Sciatic nerve (tissue), 2 donors: ENCODE results near the gene NFIX. TPM values are rescaled to one million over a fixed set of nuclear protein-coding genes. Genes with fewer than 3 reads are reported as not detected.

Experiments used
- ATAC-seq: fragments of 200-7000 bp; cut with Tn5 transposase; one replicate; pipeline ENCODE4 v1.9.1; 2020; ENCODE audit warnings: mild to moderate bottlenecking, moderate library complexity
- DNase-seq: peaks from one replicate; pipeline ENCODE4 v3.0.0-alpha.2; 2020; ENCODE audit warnings: low spot score
- intact Hi-C: fragments of 100-400 bp; cut with DNase I; formaldehyde crosslinking; loops from one replicate; pipeline ENCODE4 v1.14.2; 2022
- total RNA-seq: library from RNA; stranded (reverse); fragmentation: NEBNext Ultra II Directional; extraction: Animal tissue kit (Norgen Biotek cat#: 25700); gene quantifications from one replicate; pipeline ENCODE4 v1.2.1, GENCODE V29; 2021
- donor health status: DM: no; HTN: no; CAD: no.
- donor health status: DM: no; HTN: no; CAD: no.

NFIX gene
- total RNA-seq, 1 donor from 2014 or later: 131 TPM

DNA sequence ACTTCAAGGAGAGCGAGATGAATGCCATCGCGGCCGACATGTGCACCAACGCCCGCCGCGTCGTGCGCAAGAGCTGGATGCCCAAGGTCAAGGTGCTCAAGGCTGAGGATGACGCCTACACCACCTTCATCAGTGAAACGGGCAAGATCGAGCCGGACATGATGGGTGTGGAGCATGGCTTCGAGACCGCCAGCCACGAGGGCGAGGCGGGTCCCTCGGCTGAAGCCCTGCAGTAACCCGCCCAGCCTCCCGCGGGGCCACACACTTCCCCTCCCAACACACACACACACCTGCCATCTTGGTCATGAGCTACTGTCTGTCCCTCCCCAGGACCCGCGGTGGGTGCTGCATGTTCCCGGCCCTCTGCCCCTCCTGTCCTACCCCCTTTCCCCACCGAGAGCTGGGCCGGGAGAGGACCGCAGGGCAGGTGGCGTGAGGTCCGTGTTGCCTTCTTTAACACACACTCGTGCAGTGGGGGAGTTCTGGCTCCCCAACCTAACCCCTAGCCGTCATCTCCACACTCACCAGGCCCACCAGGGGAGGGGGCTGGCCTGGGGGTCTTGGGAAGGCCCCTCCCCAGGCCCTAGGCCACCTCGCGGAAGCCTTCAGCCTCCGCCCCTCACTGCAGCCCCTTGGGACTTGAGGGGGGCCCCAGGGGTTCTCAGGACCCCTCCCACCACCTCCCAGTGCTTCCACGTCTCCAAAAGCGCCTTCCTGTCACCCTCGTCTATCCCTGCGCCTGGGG lies 143.1 kb downstream of the NFIX start:
- intact Hi-C loops: no loop called here
- no peak for ATAC-seq
- DNase-seq: no peak

DNA sequence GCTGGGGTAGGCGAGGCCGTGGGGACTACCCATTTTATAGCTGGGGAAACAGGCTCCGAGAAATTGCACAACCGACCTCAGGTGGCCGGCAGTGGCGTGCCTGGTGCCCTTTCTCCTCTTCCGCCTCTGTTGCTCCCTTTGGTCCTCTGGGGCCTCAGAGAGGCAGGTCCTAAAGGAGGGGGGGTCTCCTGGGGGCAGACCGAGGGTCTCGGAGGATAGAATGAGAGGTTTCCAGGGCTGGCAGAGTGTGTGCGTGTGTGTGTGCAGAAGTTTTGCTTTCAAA lies 143.6 kb downstream of the NFIX start:
- intact Hi-C loops: no loop called here
- no peak for ATAC-seq
- DNase-seq: no peak

DNA sequence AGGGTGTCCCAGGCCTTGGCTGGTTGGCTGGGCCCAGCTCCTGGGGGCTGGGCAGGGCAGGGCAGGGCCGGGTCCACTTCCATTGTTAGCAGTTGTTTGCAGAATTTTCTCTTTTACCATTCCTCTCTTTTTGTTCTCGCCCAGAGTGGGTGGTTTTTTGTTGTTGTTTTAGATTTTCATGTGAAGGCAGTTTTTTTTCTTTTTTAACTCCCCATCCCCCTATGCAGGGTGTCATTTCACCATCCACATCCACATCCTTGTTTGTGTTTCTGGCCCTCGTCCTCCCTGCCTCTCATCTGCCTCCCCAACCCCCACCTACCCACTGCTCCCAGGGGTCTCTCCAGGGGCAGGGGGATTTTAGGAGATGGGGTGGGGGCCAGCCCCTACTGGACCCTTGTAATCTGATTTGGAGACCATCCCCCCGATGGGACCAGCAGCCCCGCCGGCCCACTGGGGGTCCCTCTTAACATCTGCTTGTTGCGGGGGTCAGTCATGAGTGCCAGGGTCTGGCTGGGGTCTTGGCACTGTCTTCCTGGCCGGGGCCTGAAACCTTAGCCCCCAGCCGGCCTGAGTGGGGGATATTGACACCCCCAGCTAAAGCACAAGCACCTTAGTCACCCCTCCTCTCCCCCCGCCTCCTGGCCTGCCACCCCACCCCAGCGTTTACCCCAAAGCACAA lies 144.5 kb downstream of the NFIX start:
- no peak for DNase-seq
- ATAC-seq: no peak
- intact Hi-C loops: no loop called here

DNA sequence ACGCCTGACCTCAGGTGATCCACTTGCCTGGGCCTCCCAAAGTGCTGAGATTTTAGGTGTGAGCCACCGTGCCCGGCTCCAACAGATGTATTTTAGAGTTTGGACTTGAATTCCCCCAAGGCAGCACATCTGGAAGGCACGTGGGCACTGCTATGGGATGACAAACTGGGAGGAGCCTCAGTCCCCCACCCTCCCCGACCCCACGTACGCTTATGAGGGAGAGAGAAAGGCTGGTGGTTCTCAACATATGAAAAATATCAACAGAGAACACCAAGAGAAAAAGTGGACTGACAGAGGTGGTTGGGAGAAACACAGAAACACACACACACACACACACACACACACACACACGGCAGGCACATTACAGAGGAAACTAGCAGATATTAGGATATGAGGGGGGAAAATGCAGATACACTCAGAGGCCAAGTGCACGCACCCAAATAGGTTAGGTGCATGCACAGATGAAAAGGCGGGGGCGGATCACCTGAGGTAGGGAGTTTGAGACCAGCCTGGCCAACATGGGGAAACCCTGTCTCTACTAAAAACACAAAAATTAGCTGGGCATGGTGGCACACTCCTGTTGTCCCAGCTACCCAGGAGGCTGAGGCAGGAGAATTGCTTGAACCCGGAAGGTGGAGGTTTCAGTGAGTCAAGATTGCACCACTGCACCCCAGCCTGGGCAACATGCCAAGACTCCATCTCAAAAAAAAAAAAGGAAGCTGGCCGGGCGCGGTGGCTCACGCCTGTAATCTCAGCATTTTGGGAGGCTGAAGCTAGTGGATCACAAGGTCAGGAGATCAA lies 151.7 kb downstream of the NFIX start:
- DNase-seq (no peak), ATAC-seq (no peak)
- intact Hi-C loops: no loop called here

Other genes with a start within 250 kb of the NFIX start
- gene BEST2, start 243.7 kb upstream of the NFIX start, total RNA-seq: not detected
- 45.1 TPM for gene HOOK2, start 219.9 kb upstream of the NFIX start, total RNA-seq
- 279 TPM for gene JUNB, start 204.0 kb upstream of the NFIX start, total RNA-seq
- 117 TPM for gene PRDX2, start 193.7 kb upstream of the NFIX start, total RNA-seq
- gene THSD8, start 193.4 kb upstream of the NFIX start, total RNA-seq: 2.4 TPM
- gene RNASEH2A, start 188.9 kb upstream of the NFIX start, total RNA-seq: 5.1 TPM
- gene RTBDN, start 160.9 kb upstream of the NFIX start, total RNA-seq: not detected
- 0.31 TPM for gene MAST1, start 157.0 kb upstream of the NFIX start, total RNA-seq
- 26.7 TPM for gene DNASE2, start 114.0 kb upstream of the NFIX start, total RNA-seq
- 1.1 TPM for gene KLF1, start 108.3 kb upstream of the NFIX start, total RNA-seq
- 24.4 TPM for gene GCDH, start 104.3 kb upstream of the NFIX start, total RNA-seq
- not detected for gene SYCE2, start 76.2 kb upstream of the NFIX start, total RNA-seq
- gene FARSA, start 61.8 kb upstream of the NFIX start, total RNA-seq: 33.7 TPM
- gene CALR, start 56.9 kb upstream of the NFIX start, total RNA-seq: 454 TPM
- gene RAD23A, start 49.6 kb upstream of the NFIX start, total RNA-seq: 102 TPM
- 13.7 TPM for gene GADD45GIP1, start 38.3 kb upstream of the NFIX start, total RNA-seq
- not detected for gene DAND5, start 25.9 kb upstream of the NFIX start, total RNA-seq
- gene LYL1, start 107.4 kb downstream of the NFIX start, total RNA-seq: 20.2 TPM
- gene TRMT1, start 121.3 kb downstream of the NFIX start, total RNA-seq: 34.7 TPM
- 30.7 TPM for gene NACC1, start 122.8 kb downstream of the NFIX start, total RNA-seq
- 48.3 TPM for gene STX10, start 154.9 kb downstream of the NFIX start, total RNA-seq
- gene IER2, start 154.9 kb downstream of the NFIX start, total RNA-seq: 102 TPM